ENCODE measurements around the gene FGF2. TPM values are rescaled to one million over a fixed set of nuclear protein-coding genes. Genes with fewer than 3 reads are reported as not detected.

FGF2 gene
- total RNA-seq, 1 donor from 2014 or later, result 20.8 TPM

DNA sequence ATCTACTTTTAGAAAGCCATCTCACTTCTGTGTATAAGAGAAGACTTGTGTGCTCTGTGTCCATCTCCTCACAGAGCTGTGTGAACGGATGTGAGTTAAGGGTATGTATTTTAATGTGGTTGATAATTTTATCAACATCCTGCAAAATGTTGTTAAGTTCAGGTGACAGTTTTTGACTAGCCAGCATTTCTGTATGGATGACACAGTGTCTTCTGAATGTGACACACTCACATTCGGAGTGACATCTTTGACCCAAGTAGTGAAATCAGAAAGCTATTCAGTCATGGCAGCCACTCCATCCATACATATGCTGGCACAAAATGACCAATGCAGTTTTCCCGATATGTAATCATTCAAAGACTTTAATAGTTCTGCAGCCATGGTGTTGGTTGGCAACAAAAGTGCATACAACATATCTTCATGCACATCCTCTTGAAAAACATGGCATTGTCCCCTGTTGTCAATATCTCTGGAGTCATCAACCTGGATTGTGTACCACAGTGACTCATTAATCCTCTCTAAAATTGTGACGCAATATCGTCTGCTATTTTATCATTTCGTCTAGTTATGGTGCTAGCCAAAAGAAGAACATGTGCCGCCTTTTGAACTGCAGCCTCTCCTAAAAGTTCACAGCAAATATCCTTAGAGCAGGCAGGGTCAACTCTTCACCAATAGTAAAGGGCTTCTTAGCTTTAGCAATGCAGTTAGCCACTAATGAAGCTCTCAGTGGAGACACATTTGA is 6.8 kb upstream of the FGF2 start:
- Histone ChIP-seq H3K9me3 (no peaks in the 10 kb centered on the region), H3K4me3 (no peak overlapping the region), H3K27ac (no peak overlapping the region), H3K27me3 (no peaks in the 10 kb centered on the region), H3K36me3 (no peaks in the 10 kb centered on the region), H3K4me1 (no peaks in the 10 kb centered on the region)
- TF ChIP-seq, protein P1, sequence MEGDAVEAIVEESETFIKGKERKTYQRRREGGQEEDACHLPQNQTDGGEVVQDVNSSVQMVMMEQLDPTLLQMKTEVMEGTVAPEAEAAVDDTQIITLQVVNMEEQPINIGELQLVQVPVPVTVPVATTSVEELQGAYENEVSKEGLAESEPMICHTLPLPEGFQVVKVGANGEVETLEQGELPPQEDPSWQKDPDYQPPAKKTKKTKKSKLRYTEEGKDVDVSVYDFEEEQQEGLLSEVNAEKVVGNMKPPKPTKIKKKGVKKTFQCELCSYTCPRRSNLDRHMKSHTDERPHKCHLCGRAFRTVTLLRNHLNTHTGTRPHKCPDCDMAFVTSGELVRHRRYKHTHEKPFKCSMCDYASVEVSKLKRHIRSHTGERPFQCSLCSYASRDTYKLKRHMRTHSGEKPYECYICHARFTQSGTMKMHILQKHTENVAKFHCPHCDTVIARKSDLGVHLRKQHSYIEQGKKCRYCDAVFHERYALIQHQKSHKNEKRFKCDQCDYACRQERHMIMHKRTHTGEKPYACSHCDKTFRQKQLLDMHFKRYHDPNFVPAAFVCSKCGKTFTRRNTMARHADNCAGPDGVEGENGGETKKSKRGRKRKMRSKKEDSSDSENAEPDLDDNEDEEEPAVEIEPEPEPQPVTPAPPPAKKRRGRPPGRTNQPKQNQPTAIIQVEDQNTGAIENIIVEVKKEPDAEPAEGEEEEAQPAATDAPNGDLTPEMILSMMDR (IDR thresholded peaks at IDR 0.05), result no peak
- intact Hi-C loops (cut with DNase I), result loop anchor here (10.0 kb wide), 1 partner anchor 155 kb away; no protein-coding TSS in a partner anchor
- no peak for DNase-seq (ENCODE audit: low spot score in 2 of 2)

DNA sequence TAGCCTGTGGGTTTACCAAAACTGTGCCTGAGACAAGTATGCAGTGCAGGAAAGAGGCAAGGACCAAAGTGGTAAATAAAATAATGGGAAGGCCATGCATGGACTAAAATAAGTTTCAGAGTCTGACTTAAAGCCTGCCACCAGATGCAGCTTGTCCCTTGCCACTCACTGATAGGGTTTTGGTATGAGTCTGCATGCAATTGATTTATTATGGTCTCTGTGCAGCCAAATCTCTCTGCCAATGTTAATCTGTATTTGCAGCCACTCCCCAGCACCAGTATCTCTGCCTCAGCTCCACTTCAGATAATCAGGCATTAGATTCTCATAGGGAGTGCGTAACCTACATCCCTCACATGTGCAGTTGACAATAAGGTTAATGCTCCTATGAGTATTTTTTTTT is 5.5 kb upstream of the FGF2 start:
- Histone ChIP-seq H3K27me3 (no peaks in the 10 kb centered on the region), H3K4me1 (no peaks in the 10 kb centered on the region), H3K9me3 (no peaks in the 10 kb centered on the region), H3K4me3 (no peak overlapping the region), H3K27ac (no peak overlapping the region), H3K36me3 (no peaks in the 10 kb centered on the region)
- intact Hi-C loops (cut with DNase I), result loop anchor here (10.0 kb wide), 1 partner anchor 156 kb away; no protein-coding TSS in a partner anchor
- TF ChIP-seq, protein P1 (IDR thresholded peaks at IDR 0.05), result no peak
- DNase-seq (ENCODE audit: low spot score in 2 of 2), result no peak

DNA sequence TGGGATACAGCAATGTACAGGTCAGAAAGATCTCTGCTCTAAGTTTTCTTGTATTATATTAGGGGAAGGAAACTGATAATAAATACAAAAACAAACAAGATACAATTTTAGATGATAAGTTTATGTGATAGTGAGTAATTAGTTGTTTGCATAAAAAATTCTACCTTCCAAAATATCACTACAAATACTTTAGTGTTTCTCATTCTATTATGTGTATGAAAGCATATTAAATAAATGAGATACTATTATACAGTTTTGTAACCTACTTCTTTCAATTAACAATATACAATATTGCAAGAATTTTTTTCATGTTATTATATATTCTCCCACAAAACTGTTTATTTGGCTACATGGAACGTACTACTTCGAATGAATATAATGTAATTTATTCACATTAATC is 4.2 kb upstream of the FGF2 start:
- TF ChIP-seq, protein P1 (IDR thresholded peaks at IDR 0.05), result no peak
- Histone ChIP-seq H3K27ac (no peak overlapping the region), H3K9me3 (no peaks in the 10 kb centered on the region), H3K27me3 (no peaks in the 10 kb centered on the region), H3K4me1 (no peaks in the 10 kb centered on the region), H3K4me3 (no peak overlapping the region), H3K36me3 (no peaks in the 10 kb centered on the region)
- intact Hi-C loops (cut with DNase I), result loop anchor here (10.0 kb wide), 1 partner anchor 158 kb away; no protein-coding TSS in a partner anchor
- DNase-seq (ENCODE audit: low spot score in 2 of 2), result no peak

DNA sequence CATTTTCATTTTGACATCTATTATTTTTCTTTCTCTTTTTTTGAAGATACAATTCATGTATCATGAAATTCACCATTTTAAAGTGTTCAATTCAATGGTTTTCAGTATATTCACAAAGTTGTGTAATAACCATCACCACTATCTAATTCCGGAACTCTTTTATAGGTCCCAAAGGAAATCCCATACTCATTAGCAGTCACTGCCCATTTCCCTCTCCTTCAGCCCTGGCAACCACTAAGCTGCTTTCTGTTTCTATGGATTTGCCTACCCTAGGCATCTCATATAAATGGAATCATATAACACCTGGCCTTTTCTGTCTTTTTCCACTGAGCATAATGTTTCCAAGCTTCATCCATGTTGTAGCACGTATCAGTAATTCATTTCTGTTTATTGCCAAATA is 3.2 kb upstream of the FGF2 start:
- H3K27ac ChIP-seq, result no peak overlapping the region
- no peak for DNase-seq (ENCODE audit: low spot score in 2 of 2)
- intact Hi-C loops (cut with DNase I), result loop anchor here (10.0 kb wide), 1 partner anchor 159 kb away; no protein-coding TSS in a partner anchor
- TF ChIP-seq, protein P1 (IDR thresholded peaks at IDR 0.05), result no peak
- no peak overlapping the region for H3K4me3 ChIP-seq
- no peaks in the 10 kb centered on the region for H3K36me3 ChIP-seq
- H3K9me3 ChIP-seq, result no peaks in the 10 kb centered on the region
- peaks cover 0 to 2% of the 10 kb centered on the region in 2 donors for H3K4me1 ChIP-seq
- H3K27me3 ChIP-seq, result no peaks in the 10 kb centered on the region

DNA sequence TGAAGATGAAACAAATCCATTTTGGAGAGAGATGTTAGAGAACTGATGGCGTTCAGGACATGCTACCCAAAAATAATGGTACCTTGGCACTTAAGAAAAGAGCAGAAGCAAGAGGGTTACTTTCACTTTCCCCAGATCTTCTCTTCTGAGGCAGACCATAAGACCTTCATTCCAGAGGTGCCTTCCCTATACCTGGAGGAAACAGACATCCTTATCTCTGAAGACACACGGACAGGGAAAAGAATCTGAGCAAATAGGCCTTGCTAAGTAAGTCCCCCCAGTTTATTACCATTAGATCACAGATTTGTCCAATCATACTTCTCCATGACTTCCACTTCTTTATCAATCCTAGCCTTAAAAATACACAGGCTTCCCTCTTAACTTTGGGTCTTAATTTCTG is 2.0 kb upstream of the FGF2 start:
- Histone ChIP-seq H3K4me3 (no peak overlapping the region), H3K9me3 (no peaks in the 10 kb centered on the region), H3K27me3 (no peaks in the 10 kb centered on the region), H3K27ac (no peak overlapping the region), H3K4me1 (peaks cover 0 to 6% of the 10 kb centered on the region in 2 donors), H3K36me3 (no peaks in the 10 kb centered on the region)
- TF ChIP-seq, protein P1 (IDR thresholded peaks at IDR 0.05), result no peak
- intact Hi-C loops (cut with DNase I), result loop anchor here (5.0 to 10.0 kb wide), 4 partner anchors 42 to 160 kb away; partner anchors contain the start of gene NUDT6
- no peak for DNase-seq (ENCODE audit: low spot score in 2 of 2)
